KMS-11 (cell line): Measurements from ENCODE around the gene RYR2.

Source experiments
- H2AFZ ChIP-seq: fragments of 200-600 bp; sonication (generic); 2 replicates; pipeline ENCODE4 v1.6.1; 2016; ENCODE audit warnings: antibody characterized with exemption, mixed run types, low read depth
- H3K27ac ChIP-seq: fragments of 200-600 bp; sonication (generic); 2 replicates; pipeline ENCODE4 v1.6.1; 2016; ENCODE audit warnings: mild to moderate bottlenecking, mixed run types
- H3K27me3 ChIP-seq: fragments of 200-600 bp; sonication (generic); 2 replicates; pipeline ENCODE4 v1.6.1; 2017; ENCODE audit warnings: mild to moderate bottlenecking, low read depth, mixed run types, moderate library complexity; ENCODE audit not compliant: insufficient read depth
- H3K36me3 ChIP-seq: fragments of 200-600 bp; sonication (generic); 2 replicates; pipeline ENCODE4 v1.6.1; 2017; ENCODE audit warnings: mild to moderate bottlenecking, mixed run types; ENCODE audit not compliant: insufficient read depth
- H3K4me1 ChIP-seq: fragments of 200-600 bp; sonication (generic); 2 replicates; pipeline ENCODE4 v1.6.1; 2016; ENCODE audit warnings: mild to moderate bottlenecking, low read depth, mixed run types; ENCODE audit not compliant: poor library complexity, severe bottlenecking
- H3K4me2 ChIP-seq: fragments of 200-600 bp; sonication (generic); 2 replicates; pipeline ENCODE4 v1.7.0; 2016; ENCODE audit warnings: mild to moderate bottlenecking, mixed run types
- H3K4me3 ChIP-seq: fragments of 200-600 bp; sonication (generic); IDR thresholded peaks from 2 replicates; pipeline ENCODE4 v1.6.1; 2017; ENCODE audit warnings: low read depth, low read length, mixed read lengths; ENCODE audit not compliant: insufficient read depth
- H3K79me2 ChIP-seq: fragments of 200-600 bp; sonication (generic); 2 replicates; pipeline ENCODE4 v1.6.1; 2016; ENCODE audit warnings: low read depth, mixed run types; ENCODE audit not compliant: insufficient read depth
- H3K9ac ChIP-seq: fragments of 200-600 bp; sonication (generic); 2 replicates; pipeline ENCODE4 v1.6.1; 2016; ENCODE audit warnings: mild to moderate bottlenecking, mixed run types
- H4K20me1 ChIP-seq: fragments of 200-600 bp; sonication (generic); 2 replicates; pipeline ENCODE4 v1.6.1; 2016; ENCODE audit warnings: mild to moderate bottlenecking, mixed run types; ENCODE audit not compliant: insufficient read depth
- CTCF ChIP-seq: fragments of 200-600 bp; sonication (generic); conservative IDR thresholded peaks from 2 replicates; pipeline ENCODE4 v1.6.1; 2017; ENCODE audit warnings: low read depth, mild to moderate bottlenecking, antibody characterized with exemption, low read length, moderate library complexity, mixed read lengths

Gene RYR2

DNA sequence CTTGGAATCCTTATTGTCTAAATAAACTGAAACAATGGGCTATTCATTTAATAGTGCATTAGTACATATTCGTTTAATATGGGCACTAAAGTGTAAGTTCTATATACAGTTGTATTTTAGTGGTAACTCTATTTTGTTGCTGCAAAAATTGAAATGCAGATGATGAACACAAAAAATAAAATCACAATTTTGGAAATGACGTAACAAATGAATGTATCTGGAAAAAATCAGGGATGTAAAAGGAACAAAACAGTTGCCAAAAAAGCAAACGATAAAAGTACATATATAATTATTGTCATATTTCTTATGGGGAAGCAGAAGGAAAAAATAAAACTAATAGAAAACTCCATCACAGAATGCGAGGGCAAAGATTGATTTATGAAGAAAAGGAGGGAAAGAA lies 254.9 kb downstream of the RYR2 start:
- no peaks in the 10 kb centered on the region for H4K20me1 ChIP-seq
- TF ChIP-seq CTCF: no peak
- no peak overlapping the region for H3K4me3 ChIP-seq
- no peak overlapping the region for H3K27ac ChIP-seq
- no peak overlapping the region for H2AFZ ChIP-seq
- no peaks in the 10 kb centered on the region for H3K79me2 ChIP-seq
- no peaks in the 10 kb centered on the region for H3K4me1 ChIP-seq
- H3K27me3 ChIP-seq: no peaks in the 10 kb centered on the region
- no peak overlapping the region for H3K4me2 ChIP-seq
- no peak overlapping the region for H3K9ac ChIP-seq
- no peaks in the 10 kb centered on the region for H3K36me3 ChIP-seq

- Histone ChIP-seq H3K79me2 (no peaks in the 10 kb centered on the region), H2AFZ (no peak overlapping the region), H3K27ac (no peak overlapping the region), H3K4me1 (no peaks in the 10 kb centered on the region), H3K4me3 (no peak overlapping the region), H3K4me2 (no peak overlapping the region), H3K9ac (no peak overlapping the region), H4K20me1 (no peaks in the 10 kb centered on the region), H3K27me3 (no peaks in the 10 kb centered on the region), H3K36me3 (no peaks in the 10 kb centered on the region)
- no peak for TF ChIP-seq CTCF
Measured at GRCh38 chr1:237300642-237301041, 258.7 kb downstream of the RYR2 start.

GRCh38 chr1:237303929-237304328 lies 261.9 kb downstream of the RYR2 start:
- TF ChIP-seq CTCF: no peak

DNA sequence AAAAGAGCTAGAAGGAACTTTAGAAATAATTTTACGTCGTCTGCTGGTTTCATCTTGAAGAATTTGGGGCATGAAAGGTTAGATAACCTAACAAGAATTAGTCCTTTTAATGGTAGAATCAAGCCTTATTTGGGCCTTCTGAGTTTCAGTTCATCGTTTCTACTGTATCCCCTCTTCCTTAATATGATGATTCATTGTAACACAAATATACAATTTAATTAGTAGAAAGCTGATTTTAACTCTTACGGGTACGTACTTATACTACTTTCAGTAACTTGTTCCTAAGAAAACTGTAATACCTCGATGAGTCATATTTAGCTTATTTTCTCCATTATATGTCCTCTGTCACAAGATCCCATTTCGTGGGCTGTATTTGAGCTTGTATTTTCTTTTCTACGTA lies 264.7 kb downstream of the RYR2 start:
- TF ChIP-seq CTCF: no peak
- no peaks in the 10 kb centered on the region for H3K4me1 ChIP-seq
- H3K4me3 ChIP-seq: no peak overlapping the region
- no peaks in the 10 kb centered on the region for H4K20me1 ChIP-seq
- no peak overlapping the region for H2AFZ ChIP-seq
- H3K79me2 ChIP-seq: no peaks in the 10 kb centered on the region
- H3K4me2 ChIP-seq: no peak overlapping the region
- no peaks in the 10 kb centered on the region for H3K36me3 ChIP-seq
- no peak overlapping the region for H3K27ac ChIP-seq
- no peaks in the 10 kb centered on the region for H3K27me3 ChIP-seq
- H3K9ac ChIP-seq: no peak overlapping the region

More at GRCh38 chr1:237303929-237304328, 261.9 kb downstream of the RYR2 start:
- no peaks in the 10 kb centered on the region for H3K4me1 ChIP-seq
- H4K20me1 ChIP-seq: no peaks in the 10 kb centered on the region
- H3K4me2 ChIP-seq: no peak overlapping the region
- no peaks in the 10 kb centered on the region for H3K79me2 ChIP-seq
- no peaks in the 10 kb centered on the region for H3K36me3 ChIP-seq
- H3K27me3 ChIP-seq: no peaks in the 10 kb centered on the region
- H2AFZ ChIP-seq: no peak overlapping the region
- H3K4me3 ChIP-seq: no peak overlapping the region
- H3K27ac ChIP-seq: no peak overlapping the region
- H3K9ac ChIP-seq: no peak overlapping the region
